Measurements from ENCODE around the gene FXYD6.

GRCh38 chr11:117910525-117910924 lies 34.1 kb upstream of the FXYD6 start:
- TF ChIP-seq EZH2 (IDR thresholded peaks at IDR 0.05; ENCODE audit: borderline replicate concordance, low read depth, low read length, poor library complexity, severe bottlenecking) (no peak), CTCF (conservative IDR thresholded peaks at IDR 0.05; ENCODE audit: low read depth, low read length) (no peak)

All from A673 (cell line).